Trophoblast cell (in vitro differentiated cells and primary cell): ENCODE results near the gene IMP4.

Experiments
- DNase-seq, 2 donors: peaks; one replicate each; pipeline ENCODE4 v3.0.0-alpha.2; 2016
- H2AFZ ChIP-seq: 2 replicates; pipeline ENCODE4 v1.6.1; 2013; ENCODE audit warnings: low read length, moderate library complexity, mild to moderate bottlenecking; ENCODE audit not compliant: insufficient read depth, poor library complexity
- H2AK5ac ChIP-seq: 2 replicates; pipeline ENCODE4 v1.6.1; 2013; ENCODE audit warnings: mild to moderate bottlenecking, low read length
- H2BK120ac ChIP-seq: 2 replicates; pipeline ENCODE4 v1.6.1; 2013; ENCODE audit warnings: low read length, mild to moderate bottlenecking, moderate library complexity; ENCODE audit not compliant: insufficient read depth, poor library complexity
- H2BK12ac ChIP-seq: 2 replicates; pipeline ENCODE4 v1.6.1; 2013; ENCODE audit warnings: mild to moderate bottlenecking, low read length, moderate library complexity
- H2BK5ac ChIP-seq: 2 replicates; pipeline ENCODE4 v1.6.1; 2013; ENCODE audit warnings: low read length, low read depth, moderate library complexity, mild to moderate bottlenecking; ENCODE audit not compliant: poor library complexity
- H3K14ac ChIP-seq: 2 replicates; pipeline ENCODE4 v1.6.1; 2013; ENCODE audit warnings: mild to moderate bottlenecking, low read length
- H3K18ac ChIP-seq: 2 replicates; pipeline ENCODE4 v1.6.1; 2013; ENCODE audit warnings: mild to moderate bottlenecking, low read length
- H3K23ac ChIP-seq: 2 replicates; pipeline ENCODE4 v1.6.1; 2013; ENCODE audit warnings: low read length
- H3K27ac ChIP-seq: 2 replicates; pipeline ENCODE4 v1.5.1; 2013; ENCODE audit warnings: low read depth, mild to moderate bottlenecking, inconsistent platforms, low read length, moderate library complexity
- H3K27me3 ChIP-seq: 2 replicates; pipeline ENCODE4 v1.6.1; 2013; ENCODE audit warnings: inconsistent platforms, mild to moderate bottlenecking, low read length, moderate library complexity; ENCODE audit not compliant: insufficient read depth
- H3K36me3 ChIP-seq, 2 experiments: 1 replicate in 1 of 2; 2 replicates in 1 of 2; pipeline ENCODE4 v1.6.1; 2013; ENCODE audit warnings: low read length in 2 of 2, mild to moderate bottlenecking in 2 of 2, moderate library complexity in 1 of 2; ENCODE audit not compliant: insufficient read depth in 2 of 2, control insufficient read depth in 1 of 2
- H3K4ac ChIP-seq: 2 replicates; pipeline ENCODE4 v1.6.1; 2013; ENCODE audit warnings: low read depth, mild to moderate bottlenecking, low read length, moderate library complexity
- H3K4me1 ChIP-seq, 2 experiments: 1 replicate in 1 of 2; 2 replicates in 1 of 2; pipeline ENCODE4 v1.6.1; 2013; ENCODE audit warnings: low read length in 2 of 2, mild to moderate bottlenecking in 2 of 2, moderate library complexity in 1 of 2; ENCODE audit not compliant: insufficient read depth in 2 of 2, control insufficient read depth in 1 of 2
- H3K4me2 ChIP-seq: 2 replicates; pipeline ENCODE4 v1.6.1; 2013; ENCODE audit warnings: inconsistent platforms, mild to moderate bottlenecking, low read length, moderate library complexity
- H3K4me3 ChIP-seq: 2 replicates; pipeline ENCODE4 v1.5.1; 2013; ENCODE audit warnings: mild to moderate bottlenecking, low read depth, low read length, inconsistent platforms
- H3K79me1 ChIP-seq: one replicate; pipeline ENCODE4 v1.6.1; 2013; ENCODE audit warnings: low read length
- H3K79me2 ChIP-seq: 2 replicates; pipeline ENCODE4 v1.6.1; 2013; ENCODE audit warnings: low read length, mild to moderate bottlenecking; ENCODE audit not compliant: control insufficient read depth, insufficient read depth, poor library complexity
- H3K9ac ChIP-seq: 2 replicates; pipeline ENCODE4 v1.6.1; 2013; ENCODE audit warnings: mild to moderate bottlenecking, low read length
- H3K9me3 ChIP-seq: 2 replicates; pipeline ENCODE4 v1.6.1; 2013; ENCODE audit warnings: low read depth, mild to moderate bottlenecking, control low read depth, inconsistent platforms, low read length; ENCODE audit not compliant: insufficient read depth
- H4K12ac ChIP-seq: 2 replicates; pipeline ENCODE4 v1.6.1; 2013; ENCODE audit warnings: low read depth, mild to moderate bottlenecking, low read length, moderate library complexity
- H4K8ac ChIP-seq: 2 replicates; pipeline ENCODE4 v1.6.1; 2013; ENCODE audit warnings: low read depth, mild to moderate bottlenecking, low read length, moderate library complexity
- H4K91ac ChIP-seq: one replicate; pipeline ENCODE4 v1.6.1; 2013; ENCODE audit warnings: low read depth, mild to moderate bottlenecking, low read length, moderate library complexity
- WGBS: extraction: QIAGEN DNeasy Blood & Tissue Kit; methylation state at CpG from one replicate; pipeline ENCODE4 v1.1.7; 2013; ENCODE audit warnings: missing lambda C conversion rate; ENCODE audit not compliant: insufficient read length, insufficient coverage; ENCODE audit errors: extremely low coverage; 5-methylcytosine and 5-hydroxymethylcytosine counted together

The IMP4 gene

DNA sequence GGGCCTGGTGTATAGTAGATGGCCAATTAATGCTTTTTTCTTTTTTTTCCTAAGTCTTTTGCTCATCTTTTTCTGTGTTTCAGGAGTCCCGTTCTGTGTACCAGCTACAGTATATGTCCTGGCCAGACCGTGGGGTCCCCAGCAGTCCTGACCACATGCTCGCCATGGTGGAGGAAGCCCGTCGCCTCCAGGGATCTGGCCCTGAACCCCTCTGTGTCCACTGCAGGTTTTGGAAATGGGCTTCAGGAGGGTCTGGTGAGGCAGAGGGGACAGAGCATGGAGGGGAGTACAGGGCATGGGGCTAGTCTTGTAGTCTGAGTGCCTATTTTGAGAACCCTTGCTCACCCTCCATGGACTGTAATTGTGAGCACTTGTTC is 27.3 kb downstream of the IMP4 start:
- Histone ChIP-seq H2BK12ac (no peak overlapping the region), H2BK5ac (no peak overlapping the region), H3K27me3 (no peaks in the 10 kb centered on the region), H2AFZ (no peak overlapping the region), H3K4ac (no peak overlapping the region), H2BK120ac (no peak overlapping the region), H3K36me3 (peaks cover 2 to 6% of the 10 kb centered on the region in 2 experiments), H3K4me1 (peaks cover 22 to 24% of the 10 kb centered on the region in 2 experiments), H3K14ac (no peak overlapping the region), H3K79me2 (peaks cover 8% of the 10 kb centered on the region), H4K8ac (no peak overlapping the region), H4K12ac (no peak overlapping the region), H3K9ac (no peak overlapping the region), H3K27ac (no peak overlapping the region), H3K4me2 (no peak overlapping the region), H3K9me3 (no peaks in the 10 kb centered on the region), H3K23ac (no peak overlapping the region), H2AK5ac (no peak overlapping the region), H4K91ac (no peak overlapping the region), H3K79me1 (peaks cover 11% of the 10 kb centered on the region), H3K18ac (no peak overlapping the region), H3K4me3 (no peak overlapping the region)
- WGBS = no CpG with 5 or more reads among the region's 5 CpGs
- no peak for DNase-seq

DNA sequence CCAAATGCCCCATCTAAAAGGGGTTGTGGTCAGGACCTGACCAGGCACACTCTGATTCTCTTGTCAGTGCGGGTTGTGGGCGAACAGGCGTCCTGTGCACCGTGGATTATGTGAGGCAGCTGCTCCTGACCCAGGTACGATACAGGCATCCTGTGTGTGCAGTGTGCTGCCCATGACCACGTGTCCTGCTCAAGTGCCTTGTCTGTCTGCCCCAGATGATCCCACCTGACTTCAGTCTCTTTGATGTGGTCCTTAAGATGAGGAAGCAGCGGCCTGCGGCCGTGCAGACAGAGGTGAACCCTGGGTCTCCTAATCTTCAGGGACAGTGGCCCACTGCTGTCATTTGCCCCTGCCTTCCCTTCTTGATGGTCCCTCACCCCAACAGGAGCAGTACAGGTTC is 27.8 kb downstream of the IMP4 start:
- Histone ChIP-seq H2AFZ (no peak overlapping the region), H3K9ac (no peak overlapping the region), H3K27me3 (no peaks in the 10 kb centered on the region), H3K4me1 (peaks cover 22 to 25% of the 10 kb centered on the region in 2 experiments), H2AK5ac (no peak overlapping the region), H4K91ac (no peak overlapping the region), H3K36me3 (peaks cover 2 to 6% of the 10 kb centered on the region in 2 experiments), H3K23ac (no peak overlapping the region), H4K8ac (no peak overlapping the region), H2BK120ac (no peak overlapping the region), H3K4me3 (no peak overlapping the region), H3K18ac (no peak overlapping the region), H3K4ac (no peak overlapping the region), H2BK12ac (no peak overlapping the region), H3K14ac (no peak overlapping the region), H3K79me1 (peaks cover 11% of the 10 kb centered on the region), H3K27ac (no peak overlapping the region), H2BK5ac (no peak overlapping the region), H4K12ac (no peak overlapping the region), H3K4me2 (no peak overlapping the region), H3K79me2 (peaks cover 8% of the 10 kb centered on the region), H3K9me3 (no peaks in the 10 kb centered on the region)
- WGBS = no CpG with 5 or more reads among the region's 9 CpGs
- DNase-seq = no peak

DNA sequence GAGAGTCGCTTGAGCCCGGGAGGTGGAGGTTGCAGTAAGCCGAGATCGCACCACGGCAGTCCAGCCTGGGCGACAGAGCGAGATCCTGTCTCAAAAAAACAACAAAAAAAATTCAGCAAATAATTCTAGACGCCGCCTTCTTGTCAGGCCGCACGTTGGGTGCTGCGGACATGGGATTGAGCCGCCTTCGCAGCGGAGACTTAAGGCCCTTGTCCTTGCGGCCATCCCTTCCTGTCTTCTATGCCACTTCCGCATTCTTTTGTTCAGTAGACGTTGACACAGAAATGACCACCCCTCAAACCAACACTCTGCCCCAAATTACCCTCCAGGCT is 29.0 kb downstream of the IMP4 start:
- Histone ChIP-seq H4K12ac (peak overlapping the region; percentile 94), H3K23ac (no peak overlapping the region), H4K8ac (peak overlapping the region; percentile 90), H3K36me3 (peaks cover 4 to 6% of the 10 kb centered on the region in 2 experiments), H4K91ac (peak overlapping the region; percentile 77), H2BK5ac (no peak overlapping the region), H3K4ac (no peak overlapping the region), H3K9me3 (no peaks in the 10 kb centered on the region), H3K4me2 (peak overlapping the region; percentile 87), H3K4me1 (peaks cover 22 to 27% of the 10 kb centered on the region in 2 experiments), H2BK120ac (peak overlapping the region; percentile 54), H2AFZ (peak overlapping the region; percentile 86), H3K79me2 (peaks cover 8% of the 10 kb centered on the region), H3K79me1 (peaks cover 11% of the 10 kb centered on the region), H2AK5ac (no peak overlapping the region), H3K27me3 (no peaks in the 10 kb centered on the region), H2BK12ac (no peak overlapping the region), H3K9ac (peak overlapping the region; percentile 75), H3K18ac (peak overlapping the region; percentile 90), H3K14ac (peak overlapping the region; percentile 52), H3K27ac (no peak overlapping the region), H3K4me3 (peak overlapping the region; percentile 85)
- WGBS = no CpG with 5 or more reads among the region's 18 CpGs
- peak in 1 of 2 donors; percentile 54 for DNase-seq

DNA sequence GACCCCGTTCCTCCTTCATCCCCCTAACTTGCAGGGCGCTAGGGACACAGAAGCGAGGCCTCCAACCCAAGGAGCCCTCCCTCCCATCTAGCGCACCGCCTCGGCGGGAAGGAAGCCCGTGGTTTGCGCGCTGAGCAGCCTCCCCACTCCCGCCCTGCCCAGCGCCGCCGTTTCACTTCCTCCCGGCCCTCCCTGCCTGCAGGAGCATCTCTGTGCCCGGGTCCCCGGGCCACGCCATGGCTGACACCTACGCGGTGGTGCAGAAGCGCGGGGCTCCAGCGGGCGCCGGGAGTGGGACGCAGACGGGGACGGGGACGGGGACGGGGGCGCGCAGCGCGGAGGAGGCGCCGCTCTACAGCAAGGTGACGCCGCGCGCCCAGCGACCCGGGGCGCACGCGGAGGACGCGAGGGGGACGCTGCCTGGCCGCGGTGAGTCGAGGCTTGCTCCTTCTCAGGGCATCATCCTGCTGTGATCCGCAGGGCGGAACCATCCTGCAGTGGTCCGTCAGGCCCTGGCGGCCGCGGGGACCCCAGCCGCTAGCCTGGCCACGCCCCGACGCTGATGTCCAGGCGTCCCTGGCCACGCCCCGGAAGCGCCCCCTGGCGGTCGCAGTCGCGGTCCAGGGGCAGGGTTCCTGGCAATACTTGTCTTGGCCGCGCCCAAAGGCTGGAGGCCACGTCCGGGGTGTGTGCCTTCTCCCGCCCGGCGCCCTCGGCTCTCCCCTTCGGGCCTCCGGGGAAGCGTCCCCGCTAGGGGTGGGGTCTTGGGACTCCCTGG is 29.5 kb downstream of the IMP4 start:
- Histone ChIP-seq H3K79me2 (peaks cover 8% of the 10 kb centered on the region), H4K91ac (peak overlapping the region; percentile 92), H3K27me3 (no peaks in the 10 kb centered on the region), H3K4me1 (peaks cover 22 to 27% of the 10 kb centered on the region in 2 experiments), H3K79me1 (peaks cover 11% of the 10 kb centered on the region), H3K9me3 (no peaks in the 10 kb centered on the region), H3K4ac (peak overlapping the region; percentile 65), H3K4me2 (peak overlapping the region; percentile 87), H2BK120ac (peak overlapping the region; percentile 61), H3K14ac (peak overlapping the region; percentile 81), H2AK5ac (peak overlapping the region; percentile 73), H3K18ac (peak overlapping the region; percentile 90), H2BK5ac (peak overlapping the region; percentile 53), H2BK12ac (peak overlapping the region; percentile 10), H3K36me3 (peaks cover 4 to 5% of the 10 kb centered on the region in 2 experiments), H3K23ac (no peak overlapping the region), H3K9ac (peak overlapping the region; percentile 77), H2AFZ (peak overlapping the region; percentile 87), H4K8ac (peak overlapping the region; percentile 90), H3K4me3 (peak overlapping the region; percentile 85), H4K12ac (peak overlapping the region; percentile 94), H3K27ac (no peak overlapping the region)
- DNase-seq = peak; percentile 89 to 94
- no CpG with 5 or more reads among the region's 81 CpGs for WGBS
